CD4-positive, alpha-beta T cell treated with Interleukin-21 for 1 hour (primary cell): ENCODE measurements around the gene EPN1.
"Not testable (repeated sequence)": the region's sequence is repeated elsewhere in the genome, so short reads cannot be mapped to it uniquely, and the experiment has no call there.

Source experiments
- DNase-seq: peaks from one replicate; pipeline ENCODE4 v3.0.0-alpha.2; 2020

The EPN1 gene

GRCh38 chr19:55730378-55730777 lies 55.4 kb downstream of the EPN1 start:
- not testable (repeated sequence) for DNase-seq

DNA sequence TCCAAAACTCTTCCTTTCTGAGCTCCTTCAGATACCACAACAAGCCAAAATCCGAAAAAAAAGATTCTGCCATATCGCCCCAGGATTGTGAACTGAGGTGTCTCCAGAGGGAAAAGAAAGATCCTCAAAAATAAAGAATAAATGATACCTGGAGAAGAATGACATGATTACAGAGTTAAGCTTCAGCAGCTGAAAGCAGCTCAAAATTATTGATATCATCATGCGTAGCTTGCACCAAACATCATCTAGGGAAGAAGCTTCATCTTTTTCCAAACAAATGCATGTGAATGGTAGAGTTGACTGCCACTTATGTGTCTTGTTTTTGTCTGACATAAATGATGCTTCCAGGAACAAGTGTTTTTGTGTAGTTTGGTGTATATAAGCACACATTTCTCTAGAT lies 63.3 kb downstream of the EPN1 start, which contains the start of gene NLRP9:
Gene NLRP9, minus strand, starts transcription at position 101 of the 400 bp plus-strand sequence. Its CDS starts 28 bp downstream, at position 73.
- no peak for DNase-seq

GRCh38 chr19:55750715-55751114 lies 75.7 kb downstream of the EPN1 start:
- DNase-seq: no peak

GRCh38 chr19:55753401-55753800 lies 78.4 kb downstream of the EPN1 start:
- no peak for DNase-seq

DNA sequence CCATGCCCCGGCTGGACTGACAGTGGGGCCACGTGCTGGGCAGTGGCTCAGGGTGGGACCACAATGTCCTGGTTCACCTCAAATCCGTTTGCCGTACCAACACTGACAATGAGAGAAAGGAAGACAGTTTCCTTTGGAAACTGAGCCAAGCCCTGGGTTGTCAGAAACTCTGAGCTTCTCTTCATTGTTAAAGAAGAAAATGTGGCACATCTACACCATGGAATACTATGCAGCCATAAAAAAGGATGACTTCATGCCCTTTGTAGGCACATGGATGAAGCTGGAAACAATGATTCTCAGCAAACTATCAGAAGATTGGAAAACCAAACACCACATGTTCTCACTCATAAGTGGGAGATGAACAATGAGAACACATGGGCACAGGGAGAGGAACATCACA lies 81.8 kb downstream of the EPN1 start:
- DNase-seq: not testable (repeated sequence)

DNA sequence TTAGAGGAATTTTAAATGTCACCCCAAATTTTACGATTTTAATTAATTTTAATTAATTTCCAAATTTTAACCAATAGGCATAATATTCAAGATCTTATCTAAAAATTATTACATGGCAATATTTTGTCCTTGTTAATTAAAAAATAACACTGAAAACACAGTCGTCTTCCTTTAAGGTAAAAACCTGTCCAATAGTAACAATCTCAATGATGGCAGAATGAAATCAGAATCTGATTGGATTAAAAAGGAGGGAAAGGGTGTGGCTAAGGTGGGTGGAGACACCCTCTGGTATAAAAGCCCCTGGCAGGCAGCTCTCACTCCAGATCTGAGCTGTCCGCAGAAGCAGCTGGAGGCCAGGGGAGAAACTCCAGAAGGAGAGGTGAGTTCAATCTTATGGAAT lies 83.8 kb downstream of the EPN1 start, which contains the start of gene RFPL4A:
Gene RFPL4A, plus strand, starts transcription at position 301 of the 400 bp plus-strand sequence. CDS start 2,704 bp downstream, outside the sequence.
- DNase-seq: not testable (repeated sequence)
